B cell (primary cell): ENCODE measurements around the gene SLC51B.

Experiments
- CTCF ChIP-seq: fragments of 200-600 bp; IDR thresholded peaks from one replicate; pipeline ENCODE4 v1.8.0; 2022; ENCODE audit warnings: antibody characterized with exemption, mild to moderate bottlenecking
- EZH2 ChIP-seq: IDR thresholded peaks from 2 replicates; pipeline ENCODE4 v1.6.1; 2012; ENCODE audit warnings: borderline replicate concordance, low read depth, mild to moderate bottlenecking, moderate library complexity, low read length; ENCODE audit not compliant: insufficient read depth, poor library complexity, severe bottlenecking

DNA sequence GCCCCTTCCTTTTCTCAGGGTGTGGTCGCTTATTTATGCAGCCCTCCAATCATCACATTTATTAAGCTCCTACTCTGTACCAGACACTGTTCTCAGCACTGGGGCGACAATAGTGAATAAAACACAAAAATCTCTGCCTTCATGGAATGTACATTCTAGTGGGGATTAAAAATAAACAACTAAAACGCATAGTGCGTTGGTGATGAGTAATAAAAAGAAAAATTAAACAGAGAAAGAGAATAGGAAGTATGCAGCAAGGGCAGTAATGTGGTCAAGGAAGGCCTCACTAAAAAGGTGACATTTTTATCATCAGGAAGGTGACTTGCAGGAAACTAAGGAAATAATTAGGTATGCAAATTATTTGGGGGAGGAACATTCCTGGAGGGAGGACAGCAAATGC lies 5.1 kb downstream of the SLC51B start:
- TF ChIP-seq CTCF (no peak), EZH2 (no peak)
